HEK293 (cell line): ENCODE data around the gene VAT1.
A peak's percentile ranks its signal among the peaks of the same experiment; 100 is the strongest.
"Not testable (repeated sequence)": the region's sequence is repeated elsewhere in the genome, so short reads cannot be mapped to it uniquely, and the experiment has no call there.

Source experiments
- CTCF ChIA-PET: fragments of 350-600 bp; formaldehyde crosslinking; extraction: SDS; loops from one replicate; lab custom pipeline; 2021; ENCODE audit warnings: antibody characterized with exemption; lab: Yijun Ruan, JAX
- POLR2A ChIA-PET: fragments of 300-600 bp; formaldehyde crosslinking; extraction: SDS; loops from one replicate; lab custom pipeline; 2020; ENCODE audit warnings: antibody characterized with exemption, inconsistent platforms; lab: Yijun Ruan, JAX
- H3K27ac ChIP-seq: fragments of 200-500 bp; sonication (Bioruptor generic); 2 replicates; pipeline ENCODE4 v1.5.1; 2014; ENCODE audit warnings: low read depth, low read length, control low read depth, inconsistent platforms; ENCODE audit errors: extremely low read depth
- H3K36me3 ChIP-seq, 2 experiments: fragments of 200-500 bp in 1 of 2; sonication (Bioruptor generic) in 1 of 2; 1 replicate in 1 of 2; 2 replicates in 1 of 2; pipeline ENCODE4 v1.5.1; 2014 to 2017; ENCODE audit warnings: inconsistent platforms in 2 of 2, low read length in 2 of 2; ENCODE audit not compliant: control insufficient read depth in 2 of 2, insufficient read depth in 1 of 2
- H3K4me1 ChIP-seq: fragments of 200-500 bp; sonication (Bioruptor generic); 2 replicates; pipeline ENCODE4 v1.5.1; 2014; ENCODE audit warnings: mild to moderate bottlenecking, low read length, inconsistent platforms; ENCODE audit not compliant: control insufficient read depth, insufficient read depth
- H3K4me3 ChIP-seq: 2 replicates; pipeline ENCODE4 v1.5.1; 2011; ENCODE audit warnings: low read depth, mild to moderate bottlenecking, control low read depth, low read length, moderate library complexity
- H3K9me3 ChIP-seq: fragments of 200-500 bp; sonication (Bioruptor generic); 2 replicates; pipeline ENCODE4 v1.5.1; 2014; ENCODE audit warnings: low read depth, low read length, inconsistent platforms; ENCODE audit not compliant: control insufficient read depth, insufficient read depth
- GLI2 ChIP-seq: fragments of 450-650 bp; formaldehyde crosslinking; IDR thresholded peaks from 2 replicates; pipeline ENCODE4; 2017; ENCODE audit warnings: missing biosample characterization, missing genetic modification characterization, low read depth, borderline replicate concordance
- GLI4 ChIP-seq: fragments of 450-650 bp; formaldehyde crosslinking; IDR thresholded peaks from 2 replicates; pipeline ENCODE4 v1.5.1; 2016; ENCODE audit warnings: missing biosample characterization, missing genetic modification characterization
- TCF7L2 ChIP-seq: IDR thresholded peaks from 2 replicates; pipeline ENCODE4 v1.6.1; 2011; ENCODE audit warnings: low read depth, mild to moderate bottlenecking, inconsistent platforms, low read length, moderate library complexity, borderline replicate concordance
- YY2 ChIP-seq: fragments of 450-650 bp; formaldehyde crosslinking; IDR thresholded peaks from 2 replicates; pipeline ENCODE4 v1.5.1; 2016; ENCODE audit warnings: missing biosample characterization, missing genetic modification characterization
- ZBTB8A ChIP-seq: fragments of 450-650 bp; formaldehyde crosslinking; IDR thresholded peaks from 2 replicates; pipeline ENCODE4 v1.5.1; 2016; ENCODE audit warnings: missing biosample characterization, missing genetic modification characterization
- ZNF121 ChIP-seq: fragments of 450-650 bp; formaldehyde crosslinking; IDR thresholded peaks from 2 replicates; pipeline ENCODE4 v1.5.1; 2016; ENCODE audit warnings: missing biosample characterization, missing genetic modification characterization
- ZNF146 ChIP-seq: fragments of 450-650 bp; formaldehyde crosslinking; IDR thresholded peaks from 2 replicates; pipeline ENCODE4 v1.5.1; 2016; ENCODE audit warnings: missing biosample characterization, missing genetic modification characterization
- ZNF280C ChIP-seq: fragments of 450-650 bp; formaldehyde crosslinking; IDR thresholded peaks from 2 replicates; pipeline ENCODE4 v1.5.1; 2016; ENCODE audit warnings: missing biosample characterization, missing genetic modification characterization
- ZNF341 ChIP-seq: fragments of 450-650 bp; formaldehyde crosslinking; IDR thresholded peaks from 2 replicates; pipeline ENCODE4; 2016; ENCODE audit warnings: low read depth, missing biosample characterization, missing genetic modification characterization
- ZNF426 ChIP-seq: fragments of 450-650 bp; formaldehyde crosslinking; IDR thresholded peaks from 2 replicates; pipeline ENCODE4 v1.5.1; 2017; ENCODE audit warnings: missing biosample characterization, missing genetic modification characterization, mild to moderate bottlenecking, inconsistent platforms, moderate library complexity
- ZNF433 ChIP-seq: fragments of 450-650 bp; formaldehyde crosslinking; IDR thresholded peaks from 2 replicates; pipeline ENCODE4 v1.5.1; 2016; ENCODE audit warnings: missing biosample characterization, missing genetic modification characterization, low read depth
- ZNF514 ChIP-seq: fragments of 450-650 bp; formaldehyde crosslinking; IDR thresholded peaks from 2 replicates; pipeline ENCODE4 v1.5.1; 2016; ENCODE audit warnings: missing biosample characterization, missing genetic modification characterization
- ZNF580 ChIP-seq: fragments of 450-650 bp; formaldehyde crosslinking; IDR thresholded peaks from 2 replicates; pipeline ENCODE4 v1.5.1; 2016; ENCODE audit warnings: missing biosample characterization, missing genetic modification characterization
- ZNF600 ChIP-seq: fragments of 450-650 bp; formaldehyde crosslinking; IDR thresholded peaks from 2 replicates; pipeline ENCODE4 v1.5.1; 2016; ENCODE audit warnings: missing biosample characterization, missing genetic modification characterization
- ZNF654 ChIP-seq: fragments of 450-650 bp; formaldehyde crosslinking; IDR thresholded peaks from 2 replicates; pipeline ENCODE4 v1.5.1; 2016; ENCODE audit warnings: low read depth, missing biosample characterization, missing genetic modification characterization
- ZNF776 ChIP-seq: fragments of 450-650 bp; formaldehyde crosslinking; IDR thresholded peaks from 2 replicates; pipeline ENCODE4 v1.5.0; 2017; ENCODE audit warnings: missing biosample characterization, missing genetic modification characterization, borderline replicate concordance
- ZSCAN23 ChIP-seq: fragments of 450-650 bp; formaldehyde crosslinking; IDR thresholded peaks from 2 replicates; pipeline ENCODE4 v1.5.1; 2016; ENCODE audit warnings: missing biosample characterization, missing genetic modification characterization
- TF ChIP-seq, protein P1 (sequence below): fragments of 450-650 bp; formaldehyde crosslinking; IDR thresholded peaks from 2 replicates; pipeline ENCODE4 v1.5.1; 2016; ENCODE audit warnings: missing biosample characterization, missing genetic modification characterization
- TF ChIP-seq, protein P2 (sequence below): fragments of 450-650 bp; formaldehyde crosslinking; IDR thresholded peaks from 2 replicates; pipeline ENCODE4 v1.5.1; 2017; ENCODE audit warnings: missing biosample characterization, missing genetic modification characterization
- TF ChIP-seq, protein P3 (sequence below): fragments of 450-650 bp; formaldehyde crosslinking; IDR thresholded peaks from 2 replicates; pipeline ENCODE4 v1.5.1; 2016; ENCODE audit warnings: missing biosample characterization, missing genetic modification characterization

Gene VAT1

DNA sequence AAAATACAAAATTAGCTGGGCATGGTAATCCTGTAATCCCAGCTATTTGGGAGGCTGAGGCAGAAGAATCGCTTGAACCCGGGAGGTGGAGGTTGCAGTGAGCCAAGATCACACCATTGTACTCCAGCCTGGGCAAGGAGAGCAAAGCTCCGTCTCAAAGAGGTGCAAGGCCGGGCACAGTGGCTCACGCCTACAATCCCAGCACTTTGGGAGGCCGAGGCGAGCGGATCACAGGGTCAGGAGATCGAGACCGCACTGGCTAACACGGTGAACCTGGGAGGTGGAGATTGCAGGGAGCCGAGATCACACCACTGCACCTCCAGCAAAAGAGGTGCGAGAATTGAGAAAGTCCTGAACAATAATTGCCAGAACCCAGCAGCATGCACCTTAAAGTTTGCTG, 21.3 kb downstream of the VAT1 start:
- peak overlapping the region; percentile 27 for H3K27ac ChIP-seq
- POLR2A ChIA-PET, result interaction anchor here (0.9 to 1.5 kb wide), 2 partner anchors 10 to 21 kb away, joined by 4 to 5 read pairs; partner anchors contain the start of gene VAT1
- CTCF ChIA-PET, result interaction anchor here (0.6 to 1.1 kb wide), 2 partner anchors 38 to 105 kb away, joined by 3 to 5 read pairs; no protein-coding TSS in a partner anchor
- 0 out of 2 replicates have a peak, but pooled peaks have one; percentile 35 for TF ChIP-seq ZNF600 (tag by site-specific recombination)
- not testable (repeated sequence) for H3K9me3 ChIP-seq, H3K4me3 ChIP-seq
- H3K36me3 ChIP-seq, result peaks cover 44 to 62% of the 10 kb centered on the region in 2 experiments
- H3K4me1 ChIP-seq, result peaks cover 12% of the 10 kb centered on the region

- H3K4me1 ChIP-seq, result peaks cover 12% of the 10 kb centered on the region
- peak overlapping the region; percentile 99 for H3K27ac ChIP-seq
- TF ChIP-seq GLI4 (tag by site-specific recombination) (no peak), ZNF341 (tag by site-specific recombination) (no peak), ZBTB8A (tag by site-specific recombination) (no peak), GLI2 (tag by site-specific recombination) (no peak), ZNF426 (tag by site-specific recombination) (no peak), ZNF146 (no peak), ZSCAN23 (tag by site-specific recombination) (no peak), ZNF776 (tag by site-specific recombination) (no peak), ZNF514 (tag by site-specific recombination) (no peak), YY2 (no peak)
- TF ChIP-seq, protein P1, sequence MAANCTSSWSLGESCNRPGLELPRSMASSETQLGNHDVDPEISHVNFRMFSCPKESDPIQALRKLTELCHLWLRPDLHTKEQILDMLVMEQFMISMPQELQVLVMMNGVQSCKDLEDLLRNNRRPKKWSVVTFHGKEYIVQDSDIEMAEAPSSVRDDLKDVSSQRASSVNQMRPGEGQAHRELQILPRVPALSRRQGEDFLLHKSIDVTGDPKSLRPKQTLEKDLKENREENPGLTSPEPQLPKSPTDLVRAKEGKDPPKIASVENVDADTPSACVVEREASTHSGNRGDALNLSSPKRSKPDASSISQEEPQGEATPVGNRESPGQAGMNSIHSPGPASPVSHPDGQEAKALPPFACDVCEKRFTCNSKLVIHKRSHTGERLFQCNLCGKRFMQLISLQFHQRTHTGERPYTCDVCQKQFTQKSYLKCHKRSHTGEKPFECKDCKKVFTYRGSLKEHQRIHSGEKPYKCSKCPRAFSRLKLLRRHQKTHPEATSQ (tag by site-specific recombination), result no peak
- TF ChIP-seq, protein P2, sequence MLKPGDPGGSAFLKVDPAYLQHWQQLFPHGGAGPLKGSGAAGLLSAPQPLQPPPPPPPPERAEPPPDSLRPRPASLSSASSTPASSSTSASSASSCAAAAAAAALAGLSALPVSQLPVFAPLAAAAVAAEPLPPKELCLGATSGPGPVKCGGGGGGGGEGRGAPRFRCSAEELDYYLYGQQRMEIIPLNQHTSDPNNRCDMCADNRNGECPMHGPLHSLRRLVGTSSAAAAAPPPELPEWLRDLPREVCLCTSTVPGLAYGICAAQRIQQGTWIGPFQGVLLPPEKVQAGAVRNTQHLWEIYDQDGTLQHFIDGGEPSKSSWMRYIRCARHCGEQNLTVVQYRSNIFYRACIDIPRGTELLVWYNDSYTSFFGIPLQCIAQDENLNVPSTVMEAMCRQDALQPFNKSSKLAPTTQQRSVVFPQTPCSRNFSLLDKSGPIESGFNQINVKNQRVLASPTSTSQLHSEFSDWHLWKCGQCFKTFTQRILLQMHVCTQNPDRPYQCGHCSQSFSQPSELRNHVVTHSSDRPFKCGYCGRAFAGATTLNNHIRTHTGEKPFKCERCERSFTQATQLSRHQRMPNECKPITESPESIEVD, result no peak
- ChIA-PET POLR2A (interaction anchor here (0.6 to 3.4 kb wide), 21 partner anchors 8 to 487 kb away, joined by 5 to 36 read pairs (median 14); partner anchors contain the start of genes AARSD1, AOC2, BECN1 and DHX8), CTCF (interaction anchor here (0.6 to 2.5 kb wide), 11 partner anchors 11 to 485 kb away, joined by 3 to 14 read pairs (median 4); partner anchors contain the start of genes AARSD1, AOC2, DHX8 and PSMC3IP)
- H3K4me3 ChIP-seq, result peak overlapping the region; percentile 64
- no peaks in the 10 kb centered on the region for H3K9me3 ChIP-seq
- peaks cover 36 to 59% of the 10 kb centered on the region in 2 experiments for H3K36me3 ChIP-seq
Measured at GRCh38 chr17:42999003-42999525, 23.1 kb downstream of the VAT1 start.

DNA sequence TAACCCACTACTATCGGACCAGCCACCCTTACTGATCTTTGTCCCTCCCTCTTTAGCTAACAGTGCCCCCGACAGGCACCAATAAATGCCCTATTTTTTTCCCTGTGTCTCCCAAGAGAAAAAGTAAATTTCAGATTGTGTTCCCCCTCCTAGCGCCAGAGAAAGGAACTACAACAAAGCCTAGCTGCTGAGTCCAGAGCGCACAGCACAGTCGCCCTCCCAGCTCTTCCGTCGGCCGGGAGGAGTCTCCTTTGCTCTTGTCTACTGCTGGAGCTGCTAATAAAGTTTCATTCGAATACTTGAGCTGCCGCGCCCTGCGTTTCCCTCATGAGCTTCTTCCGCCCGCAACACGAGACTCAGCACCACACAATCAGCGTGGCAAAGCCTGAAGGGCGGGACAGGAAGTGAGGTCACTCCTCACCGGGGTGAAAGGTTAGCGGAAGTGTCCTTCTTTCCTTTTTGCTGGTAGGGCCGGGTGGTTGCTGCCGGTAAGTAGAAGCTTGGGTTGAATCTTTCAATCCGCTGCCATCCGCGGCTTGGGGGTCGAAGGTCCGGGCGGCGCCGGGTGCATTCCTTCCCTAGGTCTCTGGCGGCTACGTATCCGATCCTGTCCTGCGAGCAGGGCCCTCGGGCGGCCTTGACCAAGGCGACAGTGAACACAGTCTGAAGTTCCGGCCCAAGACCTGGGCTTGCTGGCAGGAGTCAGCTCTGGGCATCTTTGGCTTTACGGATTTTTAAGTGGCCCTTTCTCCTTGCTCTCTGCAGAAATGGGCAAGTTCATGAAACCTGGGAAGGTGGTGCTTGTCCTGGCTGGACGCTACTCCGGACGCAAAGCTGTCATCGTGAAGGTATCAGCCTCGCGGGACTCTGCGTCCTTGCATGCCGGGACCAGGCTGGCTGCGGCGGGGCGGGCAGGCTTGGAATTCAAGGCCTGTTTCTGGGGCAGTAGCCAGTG, 23.9 kb downstream of the VAT1 start, which contains the start of gene RPL27:
TSS of gene RPL27 (plus strand) at position 436 of the 955 bp plus-strand sequence. CDS start at position 768, 332 bp downstream.
- ChIA-PET CTCF (interaction anchor here (0.5 to 2.5 kb wide), 33 partner anchors 8 to 486 kb away, joined by 3 to 18 read pairs (median 4); partner anchors contain the start of genes AARSD1, AOC2, ARL4D and DHX8), POLR2A (interaction anchor here (0.6 to 3.4 kb wide), 55 partner anchors 9 to 1187 kb away, joined by 3 to 36 read pairs (median 7); partner anchors contain the start of genes AARSD1, AOC2, AOC3 and ARL4D)
- Histone ChIP-seq H3K36me3 (peaks cover 43 to 55% of the 10 kb centered on the region in 2 experiments), H3K27ac (peak within 1 kb of the TSS; percentile 99), H3K4me3 (peak within 1 kb of the TSS; percentile 64), H3K4me1 (peaks cover 12% of the 10 kb centered on the region), H3K9me3 (no peaks in the 10 kb centered on the region)
- peak; percentile 67; the same call in 1 of the 2 replicates for TF ChIP-seq ZNF121 (tag by site-specific recombination)
- TF ChIP-seq TCF7L2, result no peak; the same call in 1 of the 2 replicates
- no peak for TF ChIP-seq ZNF433 (tag by site-specific recombination)
- TF ChIP-seq, protein P3, sequence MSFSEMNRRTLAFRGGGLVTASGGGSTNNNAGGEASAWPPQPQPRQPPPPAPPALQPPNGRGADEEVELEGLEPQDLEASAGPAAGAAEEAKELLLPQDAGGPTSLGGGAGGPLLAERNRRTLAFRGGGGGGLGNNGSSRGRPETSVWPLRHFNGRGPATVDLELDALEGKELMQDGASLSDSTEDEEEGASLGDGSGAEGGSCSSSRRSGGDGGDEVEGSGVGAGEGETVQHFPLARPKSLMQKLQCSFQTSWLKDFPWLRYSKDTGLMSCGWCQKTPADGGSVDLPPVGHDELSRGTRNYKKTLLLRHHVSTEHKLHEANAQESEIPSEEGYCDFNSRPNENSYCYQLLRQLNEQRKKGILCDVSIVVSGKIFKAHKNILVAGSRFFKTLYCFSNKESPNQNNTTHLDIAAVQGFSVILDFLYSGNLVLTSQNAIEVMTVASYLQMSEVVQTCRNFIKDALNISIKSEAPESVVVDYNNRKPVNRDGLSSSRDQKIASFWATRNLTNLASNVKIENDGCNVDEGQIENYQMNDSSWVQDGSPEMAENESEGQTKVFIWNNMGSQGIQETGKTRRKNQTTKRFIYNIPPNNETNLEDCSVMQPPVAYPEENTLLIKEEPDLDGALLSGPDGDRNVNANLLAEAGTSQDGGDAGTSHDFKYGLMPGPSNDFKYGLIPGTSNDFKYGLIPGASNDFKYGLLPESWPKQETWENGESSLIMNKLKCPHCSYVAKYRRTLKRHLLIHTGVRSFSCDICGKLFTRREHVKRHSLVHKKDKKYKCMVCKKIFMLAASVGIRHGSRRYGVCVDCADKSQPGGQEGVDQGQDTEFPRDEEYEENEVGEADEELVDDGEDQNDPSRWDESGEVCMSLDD (tag by site-specific recombination), result no peak
- TF ChIP-seq ZNF280C (tag by site-specific recombination), result no peak
- TF ChIP-seq ZNF654 (tag by site-specific recombination), result peak; percentile 58
- TF ChIP-seq ZNF580 (tag by site-specific recombination), result peak; percentile 90
